HUDEP-2 (cell line): ENCODE measurements around the gene FOXF1.

Source experiments
- DNase-seq, 76 experiments: peaks; one replicate each; lab custom pipeline; 2025; ENCODE audit not compliant: unreplicated experiment in 76 of 76; lab: John Stamatoyannopoulos, UW

Gene FOXF1

DNA sequence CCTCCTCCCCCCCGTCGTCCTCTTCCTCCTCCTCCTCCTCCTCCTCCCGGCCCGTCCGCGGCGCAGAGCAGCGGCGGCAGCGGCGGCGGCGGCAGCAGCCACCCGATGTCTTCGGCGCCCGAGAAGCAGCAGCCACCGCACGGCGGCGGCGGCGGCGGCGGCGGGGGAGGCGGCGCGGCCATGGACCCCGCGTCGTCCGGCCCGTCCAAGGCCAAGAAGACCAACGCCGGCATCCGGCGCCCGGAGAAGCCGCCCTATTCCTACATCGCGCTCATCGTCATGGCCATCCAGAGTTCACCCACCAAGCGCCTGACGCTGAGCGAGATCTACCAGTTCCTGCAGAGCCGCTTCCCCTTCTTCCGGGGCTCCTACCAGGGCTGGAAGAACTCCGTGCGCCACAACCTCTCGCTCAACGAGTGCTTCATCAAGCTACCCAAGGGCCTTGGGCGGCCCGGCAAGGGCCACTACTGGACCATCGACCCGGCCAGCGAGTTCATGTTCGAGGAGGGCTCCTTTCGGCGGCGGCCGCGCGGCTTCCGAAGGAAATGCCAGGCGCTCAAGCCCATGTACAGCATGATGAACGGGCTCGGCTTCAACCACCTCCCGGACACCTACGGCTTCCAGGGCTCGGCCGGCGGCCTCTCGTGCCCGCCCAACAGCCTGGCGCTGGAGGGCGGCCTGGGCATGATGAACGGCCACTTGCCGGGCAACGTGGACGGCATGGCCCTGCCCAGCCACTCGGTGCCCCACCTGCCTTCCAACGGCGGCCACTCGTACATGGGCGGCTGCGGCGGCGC, at the start of gene FOXF1:
Gene FOXF1, plus strand, starts transcription at position 63 of the 797 bp plus-strand sequence. Its CDS starts 43 bp downstream, at position 106.
- no peak for DNase-seq

DNA sequence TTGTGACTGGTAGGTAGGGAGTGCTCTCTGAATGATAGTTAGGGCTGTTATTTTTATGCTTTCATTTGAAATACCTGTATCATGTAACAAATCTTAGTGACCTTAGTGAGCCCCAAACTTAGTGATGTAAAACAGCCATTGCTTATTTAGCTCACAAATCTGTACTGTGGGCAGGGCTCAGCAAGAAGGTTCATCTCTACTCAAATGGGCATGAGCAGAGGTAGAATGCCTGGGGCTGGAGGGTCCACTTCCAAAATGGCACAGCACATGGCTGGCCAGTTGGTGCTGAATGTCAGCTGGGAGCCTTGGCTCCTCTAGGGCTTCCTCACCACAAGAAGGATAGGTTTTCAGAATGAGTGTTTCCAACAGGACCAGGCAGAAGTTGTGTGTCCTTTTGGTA, 49.3 kb upstream of the FOXF1 start:
- DNase-seq: no peak

DNA sequence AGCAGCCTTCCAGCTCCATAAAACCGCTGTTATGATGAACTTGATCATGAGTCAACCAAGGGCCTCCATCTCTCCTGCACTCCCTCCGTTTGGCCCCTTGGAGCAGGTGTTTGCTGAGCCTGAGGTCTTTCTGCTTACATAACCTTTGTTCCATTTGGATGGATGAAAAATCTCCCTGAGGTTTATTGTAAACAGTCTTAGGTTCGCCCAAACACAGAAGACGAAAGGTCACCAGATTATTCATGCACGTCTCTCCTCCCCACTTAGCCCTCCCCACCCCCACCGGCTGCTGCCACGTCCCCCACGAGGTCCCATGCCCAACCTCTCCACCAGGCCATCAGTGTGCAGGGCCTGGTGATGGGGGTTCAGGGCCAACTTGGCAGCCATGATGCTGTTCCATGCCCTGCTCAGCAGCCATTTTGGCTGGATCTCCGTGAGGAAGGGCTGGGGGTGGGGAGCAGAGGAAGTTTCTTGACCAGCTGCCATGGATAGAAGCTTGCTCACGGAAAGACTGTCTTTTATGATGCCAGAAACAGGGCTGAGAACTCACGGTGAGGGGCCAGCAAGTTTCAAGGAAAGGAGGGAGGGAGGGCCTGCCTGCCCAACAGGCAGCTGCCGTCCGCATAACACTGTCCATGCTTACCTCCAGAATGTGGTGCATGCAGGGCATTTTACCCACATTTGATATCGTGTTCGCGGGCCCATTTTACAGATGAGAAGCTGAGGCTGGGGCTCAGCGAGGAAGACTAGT, 47.8 kb upstream of the FOXF1 start:
- no peak for DNase-seq

DNA sequence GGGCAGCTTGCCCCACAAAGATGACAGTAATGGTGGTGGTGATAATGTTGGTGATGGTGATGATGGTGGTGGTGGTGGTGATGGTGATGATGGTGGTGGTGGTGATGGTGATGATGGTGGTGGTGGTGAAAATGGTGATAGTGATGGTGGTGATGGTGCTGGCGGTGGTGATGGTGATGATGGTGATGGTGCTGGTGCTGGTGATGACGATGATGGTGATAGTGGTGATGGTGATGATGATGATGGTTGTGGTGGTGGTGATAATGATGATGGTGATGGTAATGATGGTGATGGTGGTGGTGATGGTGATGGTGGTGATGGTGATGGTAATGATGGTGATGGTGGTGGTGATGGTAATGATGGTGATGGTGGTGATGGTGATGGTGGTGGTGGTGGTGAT, 46.3 kb upstream of the FOXF1 start:
- DNase-seq: no peak

DNA sequence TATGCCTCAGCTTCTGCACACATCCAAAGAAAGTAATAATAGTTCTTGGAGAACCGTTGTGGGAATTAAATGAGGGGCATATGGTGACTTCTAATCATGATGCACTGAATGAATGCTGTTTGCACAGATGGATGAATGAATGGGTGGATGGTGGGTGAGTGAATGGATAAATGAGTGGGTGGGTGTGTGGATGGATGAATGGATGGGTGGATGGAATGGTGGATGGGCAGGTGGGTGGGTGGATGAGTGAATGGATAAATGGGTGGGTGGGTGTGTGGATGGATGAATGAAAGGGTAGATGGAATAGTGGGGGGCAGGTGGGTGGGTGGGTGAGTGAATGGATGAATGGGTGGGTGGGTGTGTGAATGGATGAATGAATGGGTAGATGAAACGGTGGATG, 44.9 kb upstream of the FOXF1 start:
- DNase-seq: no peak

DNA sequence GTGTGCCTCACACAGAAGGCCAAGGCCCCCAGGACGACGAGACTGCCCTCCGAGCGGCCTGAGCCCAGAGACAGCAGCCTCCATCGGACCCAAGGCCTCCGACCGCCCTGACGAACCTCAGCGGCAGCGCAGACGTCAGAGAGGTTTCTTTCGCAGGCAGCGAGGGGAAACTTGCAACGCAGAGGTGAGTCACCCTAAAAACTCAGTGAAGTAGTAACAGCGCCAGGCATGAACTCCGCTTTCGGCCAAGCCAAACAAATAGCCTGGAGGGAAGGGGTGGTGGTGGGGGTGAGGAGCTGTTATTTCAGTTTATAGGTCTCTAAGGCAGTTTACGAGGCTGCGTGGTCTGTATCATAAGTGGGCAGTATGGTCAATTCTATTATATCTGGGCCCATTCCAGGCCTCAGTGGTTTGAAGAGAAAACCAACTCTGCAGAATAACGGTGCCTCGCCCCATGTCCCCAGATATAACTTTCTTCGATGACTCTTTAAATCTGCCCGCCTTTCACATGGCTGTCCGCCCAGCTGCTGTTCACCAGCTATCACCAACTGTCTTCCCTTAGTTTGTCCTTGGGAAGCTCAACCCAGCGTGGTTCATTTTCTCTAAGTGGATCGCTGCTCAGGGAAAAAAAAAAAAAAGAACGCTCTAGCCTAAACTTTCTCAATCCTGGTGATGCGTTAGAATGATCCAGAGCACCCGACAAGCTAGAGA, 43.5 kb upstream of the FOXF1 start:
- DNase-seq: no peak

DNA sequence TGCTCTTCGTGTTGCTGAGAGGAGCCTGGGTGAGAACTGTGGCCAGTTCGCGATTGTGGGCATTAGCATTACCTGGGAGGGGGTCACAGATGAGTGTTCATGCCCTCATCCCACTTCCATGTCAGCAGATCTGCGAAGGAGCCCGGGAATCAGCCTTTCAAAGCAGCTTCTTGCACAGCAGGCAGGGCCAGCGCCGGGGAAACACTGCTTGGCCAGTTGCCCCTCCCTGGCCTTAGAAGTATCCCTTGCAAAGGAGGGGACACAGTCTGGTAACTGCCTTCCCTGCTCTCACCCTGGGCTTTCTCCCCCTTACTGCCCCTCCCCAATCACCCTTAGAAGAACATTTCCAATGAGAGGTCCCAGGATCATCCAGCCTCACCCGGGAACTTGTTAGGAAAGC, 42.8 kb upstream of the FOXF1 start:
- no peak for DNase-seq

DNA sequence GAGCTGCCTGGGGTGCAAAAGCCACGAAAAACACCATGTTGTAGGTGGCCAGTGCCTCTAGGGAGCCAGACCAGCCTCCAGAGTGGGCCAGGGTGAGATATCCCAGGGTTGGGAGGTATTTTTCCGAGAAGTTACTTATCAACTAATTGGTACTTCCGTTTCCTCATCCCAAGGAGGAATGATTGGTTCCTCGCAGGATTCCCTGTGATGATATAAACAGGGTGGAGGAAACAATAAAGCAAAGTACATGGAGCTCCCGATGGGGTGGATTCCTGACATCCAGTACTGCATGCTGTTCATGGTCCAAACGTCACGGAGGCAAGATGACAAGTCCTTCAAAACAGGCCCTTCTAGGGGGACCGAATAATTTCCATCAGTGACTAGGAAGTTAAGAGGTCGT, 39.4 kb upstream of the FOXF1 start:
- no peak for DNase-seq

DNA sequence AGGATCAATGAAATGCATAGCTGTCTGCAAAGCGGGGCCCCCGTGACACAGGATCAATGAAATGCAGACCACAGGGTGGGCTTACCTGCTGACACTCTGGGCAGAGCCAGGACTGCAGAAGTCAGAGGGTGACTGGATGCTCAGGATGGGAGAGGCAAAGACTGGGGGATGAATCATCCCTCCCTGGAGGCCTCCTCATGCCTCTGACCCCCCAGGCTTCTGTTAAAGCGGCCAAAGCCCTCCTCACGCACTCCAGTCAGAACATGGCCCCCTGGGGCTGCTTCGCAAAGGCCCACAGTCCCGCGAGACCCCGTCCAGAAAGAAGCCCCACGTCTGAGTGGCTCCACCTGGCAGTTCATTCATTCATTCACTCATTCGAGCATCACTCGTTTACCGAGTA, 38.4 kb upstream of the FOXF1 start:
- DNase-seq: no peak

DNA sequence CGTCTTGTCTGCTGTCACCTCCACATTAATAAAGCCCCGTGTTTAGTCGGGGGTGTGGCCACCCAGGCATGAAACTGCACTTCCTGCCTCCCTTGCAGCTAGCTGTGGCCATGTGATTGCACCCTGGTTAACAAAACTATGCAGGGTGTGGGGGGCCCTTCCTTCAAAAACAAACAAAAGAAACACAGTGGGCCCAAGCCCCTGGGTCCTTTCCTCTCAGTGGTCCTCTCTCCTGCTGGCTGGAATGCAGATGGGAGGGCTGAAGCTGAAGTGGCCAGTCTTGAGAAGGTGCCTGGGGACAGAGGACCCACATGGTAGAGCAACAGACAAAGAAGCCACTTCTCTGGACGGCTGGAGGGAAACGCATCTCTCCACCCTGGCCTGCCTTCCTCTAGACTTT, 38.0 kb upstream of the FOXF1 start:
- DNase-seq: no peak

DNA sequence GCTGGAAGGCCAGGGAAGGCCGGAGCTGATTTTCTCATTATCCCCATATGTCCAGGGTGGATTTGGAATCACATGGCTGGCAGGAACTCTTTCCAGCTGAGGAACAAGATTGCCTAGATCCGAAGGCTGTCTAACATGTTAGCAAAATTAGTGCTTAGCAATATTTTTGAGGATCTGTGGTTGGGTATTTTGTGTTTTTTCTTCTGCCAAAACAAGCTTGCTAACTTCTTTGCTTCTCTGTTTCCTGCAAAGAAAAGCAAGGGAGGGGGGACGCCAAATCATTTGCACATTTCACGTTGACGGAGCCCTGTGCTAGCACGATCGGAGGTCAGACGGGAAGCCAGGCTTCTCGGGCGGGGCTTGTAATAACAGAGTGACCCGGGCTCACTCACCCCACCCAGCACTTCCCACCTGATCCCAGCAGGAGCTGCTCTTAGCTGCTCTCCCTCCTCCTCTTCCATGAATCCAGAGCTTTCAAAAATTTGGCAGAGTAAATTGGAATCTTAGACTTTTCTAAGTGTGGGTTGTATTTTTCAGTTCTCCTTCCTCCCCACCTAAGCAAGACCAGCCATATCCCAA, 33.3 kb upstream of the FOXF1 start:
- no peak for DNase-seq

DNA sequence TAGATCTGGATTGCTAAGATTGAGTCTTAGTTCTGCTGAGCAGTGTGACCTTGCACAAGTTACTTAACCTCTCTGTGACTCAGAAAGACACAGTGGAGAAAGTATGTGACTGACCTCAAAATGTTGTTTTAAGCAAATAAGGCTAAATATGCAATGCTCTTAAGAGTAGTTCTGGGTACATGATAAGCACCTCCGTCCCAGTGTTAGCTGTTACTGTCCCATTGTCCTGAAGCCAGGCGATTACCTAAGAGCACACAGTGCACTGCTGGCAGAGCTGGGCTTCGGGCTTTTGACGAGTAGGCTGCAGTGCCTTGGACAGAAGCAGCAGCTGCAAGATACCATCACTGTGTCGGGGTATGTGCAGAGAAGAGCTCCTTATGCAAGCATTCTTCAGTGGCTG, 32.7 kb upstream of the FOXF1 start:
- DNase-seq: no peak

DNA sequence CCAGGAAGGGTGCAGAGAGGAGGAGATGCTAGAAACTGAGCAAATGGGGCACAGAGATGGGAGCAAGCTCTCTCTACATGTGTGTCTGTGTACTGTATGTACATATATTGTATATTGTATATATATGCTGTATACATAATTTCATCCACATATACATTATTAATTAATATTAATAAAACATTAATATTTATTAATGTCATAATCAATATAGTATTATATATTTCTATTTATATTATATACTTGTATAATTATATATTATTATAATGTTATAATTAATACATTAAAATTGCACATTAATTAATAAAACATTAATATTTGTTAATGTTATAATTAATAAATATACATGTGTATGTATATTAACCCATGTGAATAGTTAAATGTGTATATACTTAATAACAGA, 31.5 kb upstream of the FOXF1 start:
- no peak for DNase-seq

DNA sequence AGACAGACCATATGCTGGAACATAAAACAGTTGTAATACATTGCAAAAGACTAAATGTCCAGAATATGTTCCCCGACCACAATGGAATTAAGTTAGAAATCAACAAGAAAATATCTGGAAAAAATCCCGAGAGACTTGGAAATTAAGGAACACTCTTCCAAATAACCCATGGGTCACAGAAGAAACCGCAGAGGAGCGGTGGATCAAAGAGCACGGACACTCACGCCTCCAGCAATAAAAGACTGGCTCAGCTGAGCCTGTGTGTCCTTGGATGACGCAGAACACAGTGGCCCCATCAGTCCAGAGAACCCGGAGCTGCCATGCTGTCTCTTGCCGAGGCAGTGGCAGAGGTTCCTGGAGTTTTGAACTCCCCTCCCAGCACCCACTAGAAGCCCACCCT, 30.9 kb upstream of the FOXF1 start:
- DNase-seq: no peak

DNA sequence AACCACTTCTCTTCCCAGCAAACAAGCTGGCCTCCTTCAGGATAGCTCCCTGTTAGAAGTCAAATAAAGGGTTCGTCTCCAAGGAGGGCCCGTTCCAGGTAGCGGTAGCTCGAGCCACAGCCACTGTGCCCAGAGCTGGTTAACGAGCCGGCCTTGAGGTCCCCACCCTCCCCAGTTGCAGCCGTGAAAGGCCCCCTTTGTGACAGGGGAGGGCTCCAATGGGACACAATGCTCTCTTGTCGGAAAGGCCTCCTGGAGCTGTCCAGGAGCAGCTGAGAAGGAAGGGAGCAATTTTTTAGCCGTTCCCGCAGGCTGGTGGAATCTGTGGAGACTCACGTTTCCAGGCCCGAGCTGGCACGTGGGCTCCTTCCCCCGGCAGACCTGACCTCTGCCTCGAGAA, 29.9 kb upstream of the FOXF1 start:
- no peak for DNase-seq

DNA sequence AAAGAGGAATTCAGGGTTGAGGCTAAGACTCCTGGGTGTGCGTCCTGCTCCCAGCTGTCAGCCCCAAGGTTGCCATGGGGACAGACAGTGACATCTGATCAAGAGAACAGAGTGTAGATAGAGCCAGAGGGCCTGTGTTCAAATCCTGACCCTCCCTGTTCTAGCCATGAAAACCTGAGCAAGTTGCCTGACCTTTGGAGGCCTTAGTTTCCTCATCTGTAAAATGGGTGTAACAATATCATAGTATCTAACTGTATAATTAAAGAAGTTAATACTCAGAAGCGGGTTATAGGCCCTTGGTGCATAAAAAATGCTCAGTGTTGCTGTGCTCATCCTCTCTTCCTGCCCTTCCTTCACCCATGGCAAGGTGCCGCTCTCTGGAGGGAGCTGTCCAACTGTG, 28.7 kb upstream of the FOXF1 start:
- DNase-seq: no peak

DNA sequence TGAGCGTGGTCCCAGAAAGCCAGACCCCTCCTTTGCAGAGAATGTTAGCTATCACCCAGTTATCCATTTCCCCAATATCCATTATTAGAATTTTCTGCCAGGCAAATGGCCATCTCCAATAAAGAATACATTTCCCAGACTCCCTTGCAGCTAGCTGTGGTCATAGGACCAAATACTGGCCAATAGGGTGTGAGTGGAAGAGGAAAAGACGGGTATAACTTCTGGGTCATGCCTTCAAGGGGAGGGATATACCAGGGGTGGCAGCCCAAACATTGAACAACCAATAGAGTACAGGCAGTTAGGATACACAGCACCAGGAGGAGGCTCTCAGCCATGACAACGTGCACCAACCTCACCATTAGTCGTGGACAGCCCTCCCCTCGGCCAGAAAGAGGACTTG, 26.1 kb upstream of the FOXF1 start:
- DNase-seq: no peak

DNA sequence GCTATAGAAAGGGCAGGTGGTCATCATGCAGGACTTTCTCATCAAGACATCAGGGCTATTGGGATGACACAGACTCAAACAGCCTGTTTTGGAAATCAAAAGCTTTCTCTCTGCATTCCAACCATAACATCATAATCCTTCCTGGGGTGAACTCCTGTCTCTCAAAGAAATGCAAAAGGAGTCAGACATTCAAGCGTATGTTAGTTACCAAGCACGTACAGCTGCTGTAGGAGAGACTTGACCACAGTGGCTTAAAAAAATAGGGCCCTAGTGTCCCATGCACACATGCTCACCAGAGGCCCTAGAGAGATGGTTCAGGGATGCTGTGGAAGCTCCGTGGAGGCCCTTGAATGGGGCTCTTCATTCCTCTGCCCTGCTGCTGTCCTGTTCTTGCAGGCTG, 24.6 kb upstream of the FOXF1 start:
- DNase-seq: no peak

DNA sequence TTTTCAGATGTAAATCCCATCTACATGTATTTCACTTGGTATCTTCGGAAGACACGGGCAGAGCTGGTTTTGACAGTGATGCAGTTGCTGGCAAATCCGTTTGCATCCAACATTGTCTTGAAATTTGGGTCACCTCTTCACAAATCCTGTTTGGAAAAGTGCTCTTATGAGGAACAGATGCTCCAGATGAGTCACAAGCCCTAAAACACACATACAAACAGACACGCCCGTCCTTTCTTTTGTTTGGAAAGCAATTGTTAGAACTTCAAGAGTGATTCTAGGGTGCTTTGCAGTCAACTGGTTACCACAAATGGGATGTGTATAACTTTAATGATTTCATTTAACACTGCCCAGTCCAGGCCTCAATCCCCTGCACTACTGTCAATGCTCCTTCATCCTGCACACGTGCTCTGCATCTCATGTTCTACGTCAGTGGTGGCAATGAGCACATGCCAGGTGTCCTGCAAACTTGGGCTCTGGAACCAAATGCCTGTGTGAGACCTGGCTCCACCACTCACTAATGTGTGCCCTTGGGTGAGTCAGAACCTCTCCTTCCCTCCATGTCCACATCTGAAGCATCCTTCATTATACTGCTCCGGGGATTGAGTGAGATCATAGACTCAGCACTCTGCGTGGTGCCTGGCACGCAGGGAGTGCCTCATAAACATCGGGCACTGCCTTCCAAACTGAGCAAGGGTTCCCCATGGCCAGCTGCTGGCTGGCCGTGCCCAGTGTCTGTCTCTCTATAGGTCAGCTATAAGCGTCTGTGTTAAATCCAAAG, 19.3 kb upstream of the FOXF1 start:
- DNase-seq: no peak

DNA sequence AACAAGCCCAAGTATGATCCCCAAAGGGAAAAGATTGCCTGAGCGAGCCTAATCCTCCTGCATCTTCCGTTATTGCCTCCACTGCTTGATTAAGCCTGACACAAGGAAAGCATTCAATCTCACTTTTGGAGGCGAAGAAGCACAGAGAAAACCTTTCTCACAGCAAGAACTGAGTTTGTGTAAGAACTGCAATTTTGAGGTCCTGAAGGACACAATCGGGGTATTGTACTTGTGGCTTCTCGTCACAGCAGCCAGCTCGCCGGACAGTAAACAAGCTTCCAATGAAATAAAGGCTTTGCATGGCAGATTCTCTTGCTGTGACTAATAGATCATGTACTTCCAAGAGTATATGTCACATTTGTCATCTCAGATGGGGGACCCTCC, 18.7 kb upstream of the FOXF1 start:
- no peak for DNase-seq
